ENCODE measurements around the gene CDH24. TPM values are rescaled to one million over a fixed set of nuclear protein-coding genes. Genes with fewer than 3 reads are reported as not detected.

CDH24 gene
- total and polyA plus RNA-seq, 2 of the 8 experiments (the other 6 are each of a cell fraction or from before 2014, with no cell fraction given) = 18.1 to 27.6 TPM

- H2AFZ ChIP-seq (ENCODE audit: low read length) = no peak overlapping the region
- no peak overlapping the region for H2AK5ac ChIP-seq (ENCODE audit: low read depth, low read length)
- H3K23ac ChIP-seq (ENCODE audit: insufficient read length) = no peak overlapping the region
- CTCF ChIA-PET (ENCODE audit: partially characterized antibody) = interaction anchor here (0.6 to 29.2 kb wide), 40 partner anchors 9 to 295 kb away, joined by 3 to 785 read pairs (median 4); partner anchors contain the start of genes AJUBA, CEBPE, PSMB11 and RBM23
- H3K14ac ChIP-seq (ENCODE audit: insufficient read length) = no peak overlapping the region
- H3K79me1 ChIP-seq (ENCODE audit: low read depth, low read length) = no peaks in the 10 kb centered on the region; the same call in 1 of the 2 replicates
- peak; percentile 31 to 42; a peak in 2 of 3 replicates for TF ChIP-seq POLR2A (IDR thresholded peaks at IDR 0.05; ENCODE audit: control extremely low read depth in 1 of 2, low read depth in 2 of 2, low read length in 2 of 2)
- TF ChIP-seq SP1 (IDR thresholded peaks at IDR 0.05; ENCODE audit: low read depth, low read length) = no peak
- peaks cover 6 to 8% of the 10 kb centered on the region in 2 experiments for H4K20me1 ChIP-seq (replicated peaks in 1 of 2; ENCODE audit: control insufficient read depth in 1 of 2, insufficient read depth in 2 of 2, low read length in 2 of 2)
- H3K4me3 ChIP-seq (ENCODE audit: extremely low read depth in 1 of 4, insufficient read depth in 2 of 4, low read depth in 3 of 4, low read length in 4 of 4) = no peak overlapping the region
- H3K56ac ChIP-seq (replicated peaks; ENCODE audit: insufficient read length, low read depth, low read length) = no peak overlapping the region
- H3K18ac ChIP-seq (ENCODE audit: extremely low read depth, low read length) = no peak overlapping the region
- H3K9me3 ChIP-seq (ENCODE audit: insufficient read depth in 2 of 2, low read depth in 1 of 2, low read length in 1 of 2) = no peaks in the 10 kb centered on the region
- DNase-seq (ENCODE audit: low read depth in 1 of 2, low spot score in 2 of 2) = no peak
- H3K4me2 ChIP-seq (ENCODE audit: insufficient read depth in 1 of 2, low read depth in 2 of 2, low read length in 2 of 2) = no peak overlapping the region
- peaks cover 29 to 49% (median 41%) of the 10 kb centered on the region in 4 experiments for H3K36me3 ChIP-seq (ENCODE audit: control insufficient read depth in 2 of 4, insufficient read depth in 4 of 4, low read length in 3 of 4)
- no peak overlapping the region for H3K4ac ChIP-seq (replicated peaks; ENCODE audit: insufficient read length, low read depth, low read length)
- peaks cover 12% of the 10 kb centered on the region for H3K23me2 ChIP-seq (ENCODE audit: low read depth, low read length)
- H3K9ac ChIP-seq (replicated peaks in 1 of 4; ENCODE audit: extremely low read depth in 1 of 4, low read depth in 3 of 4, low read length in 3 of 4) = no peak overlapping the region
- POLR2A ChIA-PET (ENCODE audit: partially characterized antibody) = interaction anchor here (0.6 to 6.2 kb wide), 32 partner anchors 8 to 367 kb away, joined by 3 to 65 read pairs (median 6); partner anchors contain the start of genes ACIN1, AJUBA, C14orf119 and HAUS4
- no peaks in the 10 kb centered on the region; a peak in 1 of 7 replicates for H3K27me3 ChIP-seq (replicated peaks in 1 of 4; ENCODE audit: control insufficient read depth in 3 of 4, extremely low read depth in 1 of 4, insufficient read depth in 3 of 4, low read length in 3 of 4)
- WGBS, 2 experiments (ENCODE audit: extremely low coverage in 1 of 2, insufficient coverage in 1 of 2, insufficient read length in 1 of 2, insufficient replicate concordance in 2 of 2, low coverage in 1 of 2, low lambda C conversion rate in 2 of 2, missing lambda C conversion rate in 1 of 2) = 94% methylated on average over 32 of the region's 32 CpGs; no CpG with 5 or more reads in 1 of the 2 experiments
- H2BK120ac ChIP-seq (replicated peaks; ENCODE audit: low read depth, low read length) = no peak overlapping the region
- H2BK12ac ChIP-seq (ENCODE audit: low read depth, low read length) = no peak overlapping the region
- H3K4me1 ChIP-seq (replicated peaks in 1 of 4; ENCODE audit: control insufficient read depth in 3 of 4, insufficient read depth in 4 of 4, low read length in 3 of 4) = peaks cover 0 to 15% (median 4%) of the 10 kb centered on the region in 4 experiments; a peak in 4 of 7 replicates
- no peak overlapping the region for H2BK5ac ChIP-seq (ENCODE audit: low read depth, low read length)
- no peak for FAIRE-seq
- H2BK15ac ChIP-seq (ENCODE audit: low read length) = no peak overlapping the region
- no peak overlapping the region for H2BK20ac ChIP-seq (ENCODE audit: low read length)
- H4K8ac ChIP-seq (ENCODE audit: extremely low read depth, insufficient read depth, low read length) = no peak overlapping the region
- no peak overlapping the region for H4K91ac ChIP-seq (replicated peaks; ENCODE audit: insufficient read length, low read length)
- H3K27ac ChIP-seq (ENCODE audit: low read depth, low read length) = no peak overlapping the region
- H3K79me2 ChIP-seq (ENCODE audit: control insufficient read depth in 1 of 2, insufficient read depth in 2 of 2, low read length in 2 of 2) = no peaks in the 10 kb centered on the region; a peak in 1 of 4 replicates
- no peak overlapping the region for H4K5ac ChIP-seq (ENCODE audit: insufficient read length, low read depth, low read length)
Measured at GRCh38 chr14:23058654-23059504, 1.6 kb upstream of the CDH24 start.

All from H1 (cell line).